Measurements from ENCODE around the gene SH3BGR.

Gene SH3BGR

DNA sequence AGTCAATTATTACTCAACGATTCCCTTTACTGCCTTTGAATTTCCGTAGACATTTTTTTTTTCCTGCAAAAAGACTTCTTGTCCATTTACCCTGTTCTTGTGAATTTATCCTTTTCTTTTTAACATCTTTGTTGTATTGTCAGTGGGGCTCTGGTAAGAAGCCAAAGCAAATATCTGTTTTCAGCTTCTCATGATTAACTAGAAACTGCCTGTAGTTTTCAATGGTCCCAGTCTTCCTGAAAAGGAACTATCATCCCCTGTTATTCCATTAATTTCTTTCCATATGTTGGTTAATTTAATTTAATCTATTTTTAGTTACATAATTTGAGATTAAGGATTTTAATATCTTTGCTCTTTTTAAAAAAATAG is 28.0 kb downstream of the SH3BGR start:
- Mint-ChIP-seq H3K4me1 (ENCODE audit: low read depth) (no peaks in the 10 kb centered on the region), H3K4me3 (no peak overlapping the region), H3K36me3 (ENCODE audit: low read depth) (peaks cover 5% of the 10 kb centered on the region), H3K27ac (no peak overlapping the region), H3K27me3 (no peaks in the 10 kb centered on the region), H3K9me3 (no peaks in the 10 kb centered on the region)

- no peaks in the 10 kb centered on the region for H3K27me3 Mint-ChIP-seq
- H3K36me3 Mint-ChIP-seq (ENCODE audit: low read depth): peaks cover 5% of the 10 kb centered on the region
- H3K9me3 Mint-ChIP-seq: no peaks in the 10 kb centered on the region
- no peaks in the 10 kb centered on the region for H3K4me1 Mint-ChIP-seq (ENCODE audit: low read depth)
- H3K27ac Mint-ChIP-seq: no peak overlapping the region
- H3K4me3 Mint-ChIP-seq: no peak overlapping the region
Measured at GRCh38 chr21:39480271-39480670, 28.5 kb downstream of the SH3BGR start.

- H3K4me3 Mint-ChIP-seq: no peak overlapping the region
- H3K36me3 Mint-ChIP-seq (ENCODE audit: low read depth): no peaks in the 10 kb centered on the region
- no peak overlapping the region for H3K27ac Mint-ChIP-seq
- no peaks in the 10 kb centered on the region for H3K9me3 Mint-ChIP-seq
- no peaks in the 10 kb centered on the region for H3K27me3 Mint-ChIP-seq
- H3K4me1 Mint-ChIP-seq (ENCODE audit: low read depth): no peaks in the 10 kb centered on the region
Measured at GRCh38 chr21:39481886-39482285, 30.1 kb downstream of the SH3BGR start.

GRCh38 chr21:39483917-39484316 is 32.1 kb downstream of the SH3BGR start:
- no peaks in the 10 kb centered on the region for H3K27me3 Mint-ChIP-seq
- no peak overlapping the region for H3K27ac Mint-ChIP-seq
- no peak overlapping the region for H3K4me3 Mint-ChIP-seq
- H3K36me3 Mint-ChIP-seq (ENCODE audit: low read depth): no peaks in the 10 kb centered on the region
- H3K9me3 Mint-ChIP-seq: no peaks in the 10 kb centered on the region
- H3K4me1 Mint-ChIP-seq (ENCODE audit: low read depth): no peaks in the 10 kb centered on the region

- Mint-ChIP-seq H3K4me1 (ENCODE audit: low read depth) (no peaks in the 10 kb centered on the region), H3K4me3 (no peak overlapping the region), H3K36me3 (ENCODE audit: low read depth) (no peaks in the 10 kb centered on the region), H3K27ac (no peak overlapping the region), H3K9me3 (no peaks in the 10 kb centered on the region), H3K27me3 (no peaks in the 10 kb centered on the region)
Measured at GRCh38 chr21:39484711-39485276, 33.0 kb downstream of the SH3BGR start.

DNA sequence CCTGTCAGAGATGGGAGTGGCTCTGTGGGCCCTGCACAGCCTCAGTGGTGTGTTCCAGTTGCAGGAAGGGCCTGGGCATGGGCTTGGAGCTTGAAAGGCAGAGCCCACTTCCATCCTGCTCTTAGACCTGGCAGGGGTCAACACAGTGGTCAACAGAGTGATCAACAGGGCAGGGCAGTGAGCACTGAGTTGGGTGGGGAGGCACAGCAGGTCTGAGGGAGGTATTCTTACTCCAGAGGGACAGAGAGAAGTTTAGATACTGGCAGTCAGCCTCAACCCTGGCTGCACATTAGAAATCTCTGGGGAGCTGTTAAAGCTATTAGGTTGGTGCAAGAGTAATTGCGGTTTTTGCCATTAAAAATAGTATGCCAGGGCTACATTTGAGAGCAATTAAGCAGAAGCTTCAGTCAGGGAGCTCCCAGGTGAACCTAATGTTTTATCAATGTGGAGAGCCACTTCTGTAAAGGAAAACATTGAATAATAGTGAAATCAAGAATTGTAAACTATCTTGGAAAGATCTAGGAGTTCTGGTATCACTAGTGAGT is 37.7 kb downstream of the SH3BGR start:
- no peaks in the 10 kb centered on the region for H3K4me1 Mint-ChIP-seq (ENCODE audit: low read depth)
- H3K27me3 Mint-ChIP-seq: no peaks in the 10 kb centered on the region
- H3K36me3 Mint-ChIP-seq (ENCODE audit: low read depth): no peaks in the 10 kb centered on the region
- no peak overlapping the region for H3K27ac Mint-ChIP-seq
- H3K9me3 Mint-ChIP-seq: peaks cover 12% of the 10 kb centered on the region
- H3K4me3 Mint-ChIP-seq: no peak overlapping the region

GRCh38 chr21:39499156-39499555 is 47.4 kb downstream of the SH3BGR start:
- no peaks in the 10 kb centered on the region for H3K4me1 Mint-ChIP-seq (ENCODE audit: low read depth)
- no peaks in the 10 kb centered on the region for H3K27me3 Mint-ChIP-seq
- no peak overlapping the region for H3K27ac Mint-ChIP-seq

DNA sequence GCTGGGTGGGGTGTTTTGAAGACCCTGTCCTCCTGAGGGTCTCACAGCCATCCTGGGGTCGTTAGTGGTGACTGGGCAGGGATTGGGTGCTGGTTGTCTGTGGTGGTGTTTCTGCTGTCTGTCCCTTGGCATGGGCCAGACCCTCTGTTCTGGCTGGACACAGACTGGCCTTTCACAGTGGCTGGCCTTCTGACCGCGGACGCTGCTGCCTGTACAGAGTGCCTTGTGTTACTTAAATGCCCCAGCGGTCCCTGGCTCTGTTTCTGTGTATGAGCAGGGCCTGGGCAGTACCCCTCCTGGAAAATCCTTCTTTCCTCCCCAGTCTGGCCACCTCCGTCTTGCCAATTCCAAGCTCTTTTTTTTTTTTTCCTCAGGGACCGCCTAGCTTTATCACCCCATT is 50.9 kb downstream of the SH3BGR start:
- peaks cover 3% of the 10 kb centered on the region for H3K9me3 Mint-ChIP-seq
- H3K4me1 Mint-ChIP-seq (ENCODE audit: low read depth): no peaks in the 10 kb centered on the region
- no peaks in the 10 kb centered on the region for H3K36me3 Mint-ChIP-seq (ENCODE audit: low read depth)
- no peaks in the 10 kb centered on the region for H3K27me3 Mint-ChIP-seq
- H3K4me3 Mint-ChIP-seq: no peak overlapping the region
- H3K27ac Mint-ChIP-seq: no peak overlapping the region

More at GRCh38 chr21:39499156-39499555, 47.4 kb downstream of the SH3BGR start:
- Mint-ChIP-seq H3K4me3 (no peak overlapping the region), H3K36me3 (ENCODE audit: low read depth) (no peaks in the 10 kb centered on the region), H3K9me3 (peaks cover 7% of the 10 kb centered on the region)

GRCh38 chr21:39503123-39503762 is 51.5 kb downstream of the SH3BGR start:
- no peaks in the 10 kb centered on the region for H3K4me1 Mint-ChIP-seq (ENCODE audit: low read depth)
- no peak overlapping the region for H3K4me3 Mint-ChIP-seq
- H3K9me3 Mint-ChIP-seq: peaks cover 3% of the 10 kb centered on the region
- no peak overlapping the region for H3K27ac Mint-ChIP-seq
- no peaks in the 10 kb centered on the region for H3K36me3 Mint-ChIP-seq (ENCODE audit: low read depth)
- H3K27me3 Mint-ChIP-seq: no peaks in the 10 kb centered on the region

DNA sequence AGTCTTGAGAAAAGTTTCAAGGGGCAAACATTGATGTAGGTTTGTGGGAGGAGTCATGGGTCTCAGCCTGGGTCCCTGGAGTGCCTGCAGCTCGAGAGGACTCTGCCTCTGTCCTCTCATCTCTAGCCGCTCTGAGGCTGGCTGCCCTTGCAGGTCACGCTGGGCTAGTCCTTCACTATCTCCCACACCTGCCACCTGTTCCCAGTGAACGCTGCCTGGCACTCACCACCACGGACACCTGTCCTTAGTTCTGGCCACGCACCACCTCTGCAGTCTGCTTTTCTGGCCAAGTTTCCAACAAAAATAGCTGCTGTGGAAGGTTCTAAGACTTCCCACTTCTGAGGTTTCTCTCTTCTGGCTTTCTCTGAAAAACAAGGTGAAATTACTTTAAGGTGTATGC is 52.5 kb downstream of the SH3BGR start:
- Mint-ChIP-seq H3K36me3 (ENCODE audit: low read depth) (no peaks in the 10 kb centered on the region), H3K27me3 (no peaks in the 10 kb centered on the region), H3K27ac (no peak overlapping the region), H3K4me3 (no peak overlapping the region), H3K4me1 (ENCODE audit: low read depth) (no peaks in the 10 kb centered on the region), H3K9me3 (peaks cover 3% of the 10 kb centered on the region)

DNA sequence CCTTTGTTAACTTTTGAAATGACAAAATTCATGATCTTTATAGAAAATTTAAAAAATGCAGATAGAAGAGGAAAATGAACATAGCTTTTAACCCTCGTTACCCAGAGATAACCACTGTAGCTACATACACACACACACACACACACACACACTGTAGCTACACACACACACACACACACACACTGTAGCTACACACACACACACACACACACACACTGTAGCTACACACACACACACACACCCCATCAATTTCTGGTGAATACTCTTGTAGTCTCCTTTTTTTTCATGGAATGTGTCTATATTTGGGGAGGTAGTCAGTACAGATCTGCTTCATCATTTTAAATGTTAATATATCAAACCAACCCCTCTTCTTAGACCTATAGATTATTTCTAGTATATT is 58.5 kb downstream of the SH3BGR start:
- H3K9me3 Mint-ChIP-seq: peaks cover 3% of the 10 kb centered on the region
- no peaks in the 10 kb centered on the region for H3K27me3 Mint-ChIP-seq
- no peaks in the 10 kb centered on the region for H3K36me3 Mint-ChIP-seq (ENCODE audit: low read depth)
- H3K4me1 Mint-ChIP-seq (ENCODE audit: low read depth): no peaks in the 10 kb centered on the region
- H3K27ac Mint-ChIP-seq: no peak overlapping the region
- no peak overlapping the region for H3K4me3 Mint-ChIP-seq

DNA sequence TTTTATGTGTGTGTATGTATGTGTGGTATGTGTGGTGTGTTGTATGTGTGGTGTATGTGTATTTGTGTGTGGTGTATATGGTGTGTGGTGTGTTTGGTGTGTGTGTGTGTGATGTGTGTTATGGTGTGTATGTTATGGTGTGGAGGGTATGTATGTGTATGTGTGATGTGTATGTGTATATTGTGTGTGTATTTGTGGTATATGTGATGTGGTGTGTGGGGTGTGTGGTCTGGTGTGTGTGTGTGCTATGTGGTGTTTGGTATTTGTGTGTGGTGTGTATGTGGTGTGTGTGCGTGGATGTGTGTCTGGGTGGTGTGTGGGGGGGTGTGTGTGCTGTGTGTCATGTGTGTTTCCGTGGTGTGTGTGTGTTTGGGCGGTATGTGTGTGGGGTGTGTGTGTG is 59.3 kb downstream of the SH3BGR start:
- Mint-ChIP-seq H3K27ac (peak overlapping the region; percentile 52), H3K27me3 (no peaks in the 10 kb centered on the region), H3K36me3 (ENCODE audit: low read depth) (no peaks in the 10 kb centered on the region), H3K4me1 (ENCODE audit: low read depth) (no peaks in the 10 kb centered on the region), H3K4me3 (no peak overlapping the region), H3K9me3 (peaks cover 2% of the 10 kb centered on the region)

GRCh38 chr21:39513735-39514134 is 62.0 kb downstream of the SH3BGR start:
- Mint-ChIP-seq H3K4me3 (no peak overlapping the region), H3K27me3 (peaks cover 3% of the 10 kb centered on the region), H3K36me3 (ENCODE audit: low read depth) (no peaks in the 10 kb centered on the region), H3K4me1 (ENCODE audit: low read depth) (no peaks in the 10 kb centered on the region), H3K9me3 (no peaks in the 10 kb centered on the region), H3K27ac (no peak overlapping the region)

DNA sequence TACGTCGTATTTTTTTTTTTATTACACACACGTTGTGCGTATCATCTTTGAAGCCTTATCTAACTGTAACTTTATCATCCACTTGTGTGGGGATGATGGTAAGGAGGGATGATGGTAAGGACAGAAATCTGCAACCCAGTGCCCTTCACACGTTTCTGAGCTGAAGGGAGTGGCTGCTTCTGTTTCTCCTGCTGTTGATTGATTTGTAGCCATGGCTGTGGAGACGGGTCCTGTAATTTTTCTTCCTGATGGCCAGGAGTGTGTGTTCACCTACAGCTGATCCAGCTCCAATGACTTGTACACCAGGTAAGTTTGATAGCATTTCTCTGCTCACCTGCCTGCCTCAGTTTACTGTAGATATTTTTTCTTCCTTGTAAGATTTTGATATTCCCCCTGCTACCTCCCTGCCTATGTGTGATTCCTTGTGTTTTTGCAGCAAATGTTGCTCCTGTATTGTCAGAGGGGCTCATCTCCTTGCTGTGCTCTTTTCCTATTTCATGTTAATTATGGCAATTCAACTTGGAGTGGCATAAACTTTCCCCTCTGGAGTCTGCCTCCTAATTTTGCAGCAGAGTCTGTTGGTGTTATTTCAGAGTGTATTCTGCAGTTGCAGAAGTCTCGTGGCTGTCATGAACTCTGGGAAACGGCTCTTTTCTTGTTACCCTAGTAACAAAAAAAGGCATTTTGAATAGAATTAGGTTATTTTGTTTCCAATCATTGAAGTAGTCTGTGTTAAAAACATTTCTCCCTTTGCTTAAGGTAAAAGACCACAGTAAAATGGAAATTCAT is 64.1 kb downstream of the SH3BGR start:
- Mint-ChIP-seq H3K27ac (no peak overlapping the region), H3K9me3 (no peaks in the 10 kb centered on the region), H3K27me3 (peaks cover 3% of the 10 kb centered on the region), H3K4me3 (no peak overlapping the region), H3K4me1 (ENCODE audit: low read depth) (no peaks in the 10 kb centered on the region), H3K36me3 (ENCODE audit: low read depth) (no peaks in the 10 kb centered on the region)

DNA sequence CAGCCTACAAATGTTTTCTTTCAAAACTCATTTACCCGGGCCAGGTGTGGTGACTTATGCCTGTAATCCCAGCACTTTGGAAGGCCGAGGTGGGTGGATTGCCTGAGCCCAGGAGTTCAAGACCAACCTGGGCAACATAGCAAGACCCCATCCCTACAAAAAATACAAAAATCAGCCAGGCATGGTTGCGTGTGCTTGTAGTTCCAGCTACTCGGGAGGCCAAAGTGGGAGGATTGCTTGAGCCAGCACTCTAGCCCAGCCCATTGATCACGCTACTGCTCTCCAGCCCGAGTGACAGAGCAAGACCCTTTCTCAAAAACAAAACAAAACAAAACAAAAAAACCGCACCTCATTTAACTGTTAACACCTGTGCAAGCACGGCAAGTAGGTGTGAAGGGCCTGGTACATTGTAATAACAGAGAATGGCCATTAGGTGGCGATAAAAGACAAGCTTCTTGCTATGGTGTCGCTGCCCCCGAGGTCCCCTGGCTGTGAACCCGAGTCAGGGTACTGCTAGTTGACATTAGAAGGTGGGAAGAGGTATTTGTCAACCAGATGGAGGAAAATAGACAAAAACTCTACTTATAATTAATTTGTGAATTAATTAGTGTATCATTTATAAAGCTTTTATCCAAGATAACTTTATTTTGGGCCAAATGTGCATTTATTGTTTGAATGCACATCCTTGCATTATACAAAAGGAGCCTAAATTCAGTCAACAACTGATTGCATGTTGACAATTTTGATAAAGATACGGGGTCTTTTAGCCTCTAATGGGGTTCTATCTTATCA is 66.5 kb downstream of the SH3BGR start:
- peaks cover 3% of the 10 kb centered on the region for H3K27me3 Mint-ChIP-seq
- H3K9me3 Mint-ChIP-seq: no peaks in the 10 kb centered on the region
- H3K27ac Mint-ChIP-seq: no peak overlapping the region
- no peak overlapping the region for H3K4me3 Mint-ChIP-seq
- H3K36me3 Mint-ChIP-seq (ENCODE audit: low read depth): no peaks in the 10 kb centered on the region
- H3K4me1 Mint-ChIP-seq (ENCODE audit: low read depth): no peaks in the 10 kb centered on the region

Measured in stimulated activated naive CD8-positive, alpha-beta T cell treated with anti-CD3 and anti-CD28 coated beads, Interleukin-15, Interleukin-2, amounts not matched to agents 100 ng/mL and 50 ng/mL, for 24 hours (primary cell).